Thymus (tissue), 11 donors: ENCODE measurements around the gene PSMD12. TPM values are rescaled to one million over a fixed set of nuclear protein-coding genes. Genes with fewer than 3 reads are reported as not detected.

Experiments used
- DNase-seq, 9 donors: peaks; one replicate each; pipeline ENCODE4 v3.0.0-alpha.2; 2013; ENCODE audit warnings: low spot score in 9 of 9, low read depth in 6 of 9, missing footprints in 1 of 9
- H3K27ac ChIP-seq, 2 donors: one replicate each; pipeline ENCODE4 v1.5.1; 2013; ENCODE audit warnings: control low read depth in 1 of 2, low read depth in 1 of 2, low read length in 1 of 2, mild to moderate bottlenecking in 1 of 2, moderate library complexity in 1 of 2
- H3K27me3 ChIP-seq, 2 donors: one replicate each; pipeline ENCODE4 v1.5.1; 2013; ENCODE audit warnings: low read length in 1 of 2; ENCODE audit not compliant: control insufficient read depth in 2 of 2, insufficient read depth in 1 of 2
- H3K36me3 ChIP-seq, 2 donors: one replicate each; pipeline ENCODE4 v1.5.1; 2013; ENCODE audit warnings: low read length in 1 of 2, mild to moderate bottlenecking in 1 of 2, moderate library complexity in 1 of 2; ENCODE audit not compliant: control insufficient read depth in 2 of 2, insufficient read depth in 2 of 2
- H3K4me1 ChIP-seq, 2 donors: one replicate each; pipeline ENCODE4 v1.5.1; 2013; ENCODE audit warnings: low read length in 2 of 2; ENCODE audit not compliant: control insufficient read depth in 2 of 2, insufficient read depth in 2 of 2
- H3K4me3 ChIP-seq, 2 donors: one replicate each; pipeline ENCODE4 v1.5.1; 2013; ENCODE audit warnings: low read length in 2 of 2, control low read depth in 1 of 2, mild to moderate bottlenecking in 1 of 2
- H3K9me3 ChIP-seq, 2 donors: one replicate each; pipeline ENCODE4 v1.5.1; 2013; ENCODE audit warnings: low read length in 1 of 2, mild to moderate bottlenecking in 1 of 2; ENCODE audit not compliant: control insufficient read depth in 2 of 2, insufficient read depth in 1 of 2
- WGBS: extraction: QIAGEN DNeasy Blood & Tissue Kit; methylation state at CpG from one replicate; pipeline ENCODE4 v1.1.7; 2013; 5-methylcytosine and 5-hydroxymethylcytosine counted together
- polyA plus RNA-seq: library from polyadenylated mRNA; stranded (reverse); fragments of 200-250 nt; gene quantifications from one replicate; pipeline ENCODE4 v1.2.3, GENCODE V29; 2013
- total RNA-seq: library from RNA; stranded (reverse); fragments of 120-200 nt; gene quantifications from one replicate; pipeline ENCODE4 v1.2.4, GENCODE V29; 2013
- donor health status: healthy.

The PSMD12 gene
- total and polyA plus RNA-seq, 2 donors = 14.1 to 33.7 TPM

- no peak for DNase-seq
- Histone ChIP-seq H3K27ac (no peak overlapping the region), H3K27me3 (no peaks in the 10 kb centered on the region), H3K4me3 (no peak overlapping the region), H3K36me3 (no peaks in the 10 kb centered on the region), H3K9me3 (no peaks in the 10 kb centered on the region), H3K4me1 (no peaks in the 10 kb centered on the region)
- WGBS = 96% methylated on average over 3 of the region's 3 CpGs
Observed at GRCh38 chr17:67290244-67290643, 76.1 kb downstream of the PSMD12 start.

DNA sequence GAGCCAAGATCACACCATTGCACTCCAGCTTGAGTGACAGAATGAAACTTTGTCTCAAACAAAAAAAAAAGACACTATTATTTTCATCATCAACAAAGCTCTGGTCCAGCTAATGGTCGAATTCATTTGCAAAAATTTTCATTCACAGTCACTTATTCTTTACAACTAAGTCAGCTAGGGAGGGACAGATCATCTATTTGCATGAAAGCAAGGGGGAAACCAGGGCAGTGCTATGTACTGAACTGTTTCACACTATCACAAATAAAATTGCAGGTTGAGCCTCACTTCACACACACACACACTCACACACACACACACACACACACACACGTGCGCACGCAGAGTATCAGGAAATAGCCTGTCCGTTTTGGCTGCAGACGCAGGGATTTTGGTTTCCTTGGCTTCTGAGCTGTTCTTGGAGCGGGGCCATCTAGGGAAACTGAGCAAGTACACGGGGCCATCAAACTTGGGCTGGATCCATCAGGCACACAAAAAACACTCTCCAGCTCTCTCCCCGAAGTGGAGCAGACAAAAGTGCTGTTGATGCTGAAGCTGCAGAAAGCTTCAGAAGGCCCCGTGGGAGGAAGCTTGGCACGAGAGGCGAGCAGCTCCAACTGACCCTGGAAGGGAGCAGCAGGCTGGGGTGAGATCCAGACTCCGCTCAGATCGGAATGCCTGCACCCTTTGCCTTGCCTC is 77.0 kb downstream of the PSMD12 start:
- Histone ChIP-seq H3K4me1 (no peaks in the 10 kb centered on the region), H3K27me3 (no peaks in the 10 kb centered on the region), H3K4me3 (no peak overlapping the region), H3K36me3 (no peaks in the 10 kb centered on the region), H3K27ac (peak overlapping the region in 1 of 2 donors; percentile 26), H3K9me3 (no peaks in the 10 kb centered on the region)
- DNase-seq = peak in 2 of 9 donors; percentile 4 to 19
- 62% methylated on average over 14 of the region's 14 CpGs for WGBS

Other genes starting within 250 kb of the PSMD12 start
- gene HELZ, start 121.4 kb downstream of the PSMD12 start, total RNA-seq = 27.5 TPM
- 8.2 TPM for gene HELZ, start 121.4 kb downstream of the PSMD12 start, polyA plus RNA-seq
- 26.0 TPM for gene PITPNC1, start 10.7 kb upstream of the PSMD12 start, total RNA-seq
- gene PITPNC1, start 10.7 kb upstream of the PSMD12 start, polyA plus RNA-seq = 27.0 TPM